ENCODE measurements around the gene ARHGEF1.
A peak's percentile ranks its signal among the peaks of the same experiment; 100 is the strongest.
"Not testable (repeated sequence)": the region's sequence is repeated elsewhere in the genome, so short reads cannot be mapped to it uniquely, and the experiment has no call there.

The ARHGEF1 gene

DNA sequence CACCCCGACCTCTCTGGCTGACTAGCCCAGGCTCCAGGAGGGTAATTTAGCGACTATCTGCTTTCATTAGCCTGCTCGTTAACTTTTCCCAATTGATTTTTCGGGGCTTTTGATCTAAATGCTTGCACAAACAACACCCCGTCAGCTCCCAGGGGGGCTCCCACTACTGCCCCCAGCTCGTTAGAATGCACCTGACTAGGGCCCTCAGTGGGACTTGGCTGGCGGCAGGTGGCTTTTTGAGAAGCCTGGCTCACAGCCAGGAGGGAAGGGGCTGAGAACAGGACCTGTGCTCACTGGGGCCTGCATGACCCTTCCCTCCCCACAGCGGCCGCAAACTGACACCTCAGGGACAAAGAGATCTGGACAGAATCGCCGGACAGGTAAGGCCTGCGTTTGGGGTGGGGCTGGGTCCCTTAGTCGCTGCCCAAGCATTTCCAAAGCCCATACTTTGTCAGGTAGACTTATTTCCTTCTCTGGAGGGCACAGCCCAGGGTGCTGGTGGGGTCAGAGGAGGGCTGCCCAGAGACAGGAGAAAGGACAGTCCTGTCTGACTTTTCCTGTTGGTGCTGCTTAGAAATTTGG is 13.5 kb upstream of the ARHGEF1 start:
- TF ChIP-seq, protein P1, sequence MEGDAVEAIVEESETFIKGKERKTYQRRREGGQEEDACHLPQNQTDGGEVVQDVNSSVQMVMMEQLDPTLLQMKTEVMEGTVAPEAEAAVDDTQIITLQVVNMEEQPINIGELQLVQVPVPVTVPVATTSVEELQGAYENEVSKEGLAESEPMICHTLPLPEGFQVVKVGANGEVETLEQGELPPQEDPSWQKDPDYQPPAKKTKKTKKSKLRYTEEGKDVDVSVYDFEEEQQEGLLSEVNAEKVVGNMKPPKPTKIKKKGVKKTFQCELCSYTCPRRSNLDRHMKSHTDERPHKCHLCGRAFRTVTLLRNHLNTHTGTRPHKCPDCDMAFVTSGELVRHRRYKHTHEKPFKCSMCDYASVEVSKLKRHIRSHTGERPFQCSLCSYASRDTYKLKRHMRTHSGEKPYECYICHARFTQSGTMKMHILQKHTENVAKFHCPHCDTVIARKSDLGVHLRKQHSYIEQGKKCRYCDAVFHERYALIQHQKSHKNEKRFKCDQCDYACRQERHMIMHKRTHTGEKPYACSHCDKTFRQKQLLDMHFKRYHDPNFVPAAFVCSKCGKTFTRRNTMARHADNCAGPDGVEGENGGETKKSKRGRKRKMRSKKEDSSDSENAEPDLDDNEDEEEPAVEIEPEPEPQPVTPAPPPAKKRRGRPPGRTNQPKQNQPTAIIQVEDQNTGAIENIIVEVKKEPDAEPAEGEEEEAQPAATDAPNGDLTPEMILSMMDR (conservative IDR thresholded peaks at IDR 0.05; ENCODE audit: low read depth, low read length) = no peak
- DNase-seq (ENCODE audit: low read depth) = no peak

DNA sequence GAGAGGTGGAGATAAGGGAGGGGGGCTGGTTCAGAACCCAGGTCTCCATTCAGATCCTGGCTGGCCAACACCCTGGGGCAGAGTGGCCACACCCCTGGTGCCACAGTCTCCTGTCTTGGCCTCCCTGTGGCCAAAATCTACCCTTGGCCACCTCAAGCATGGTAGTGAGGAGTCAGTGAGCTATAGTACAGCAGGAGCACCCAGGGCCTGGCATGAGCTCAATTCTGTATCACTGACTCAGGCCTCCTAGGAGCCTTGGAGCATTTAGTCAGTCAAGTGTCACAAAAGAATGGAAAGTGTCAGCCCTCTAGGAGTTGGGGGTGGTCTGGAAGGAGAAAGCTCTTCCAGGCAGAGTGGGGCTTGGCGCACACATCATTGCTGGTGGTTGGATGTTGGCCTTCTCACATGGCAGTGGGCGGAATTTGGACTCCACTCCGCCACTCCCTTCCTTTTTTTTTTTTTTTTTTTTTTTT is 12.5 kb upstream of the ARHGEF1 start:
- peak; percentile 30 for DNase-seq (ENCODE audit: low read depth)
- no peak overlapping the region for H3K4me3 ChIP-seq (ENCODE audit: low read depth, low read length)
- TF ChIP-seq, protein P1 (conservative IDR thresholded peaks at IDR 0.05; ENCODE audit: low read depth, low read length) = no peak

More for the DNA sequence above, 13.5 kb upstream of the ARHGEF1 start:
- no peak overlapping the region for H3K4me3 ChIP-seq (ENCODE audit: low read depth, low read length)

DNA sequence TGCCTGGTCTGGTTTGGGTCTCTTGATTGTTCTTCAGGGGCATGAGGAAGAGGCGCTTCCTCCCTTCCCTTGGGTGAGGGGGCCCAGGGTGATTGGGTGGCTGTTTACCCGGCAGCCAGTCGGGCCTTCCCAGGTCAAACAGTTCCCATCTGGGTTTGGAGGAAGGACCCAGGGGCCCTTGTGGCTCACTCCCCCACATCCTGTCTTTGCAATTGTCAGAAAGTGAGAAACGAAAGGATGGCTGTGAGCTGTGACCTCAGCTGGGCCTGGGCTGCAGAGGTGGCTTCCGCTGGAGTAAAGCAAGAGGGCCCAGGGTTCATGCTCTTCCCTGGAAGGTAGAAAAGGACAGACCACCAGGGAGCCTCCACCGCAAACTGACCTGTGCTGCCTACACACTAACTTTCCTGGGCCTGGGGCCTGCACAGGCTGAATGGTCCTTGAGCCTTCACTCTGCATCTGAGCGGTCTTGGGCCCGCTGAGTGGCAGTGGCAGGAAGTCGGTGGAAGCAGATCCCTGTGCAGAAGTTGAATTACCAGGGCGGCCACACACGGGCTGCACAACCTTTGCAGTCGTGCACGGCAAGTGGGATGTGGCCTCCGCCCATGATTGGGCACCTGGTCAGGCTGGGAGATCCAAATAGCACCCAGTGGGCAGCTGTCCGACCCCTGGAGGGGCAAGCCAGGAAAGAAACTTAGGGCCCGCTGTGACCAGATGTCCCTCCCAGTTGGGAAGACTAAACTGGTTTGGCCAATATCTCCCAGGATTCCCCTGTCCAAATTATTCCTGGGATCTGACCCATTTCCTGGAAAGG is 11.2 kb upstream of the ARHGEF1 start:
- DNase-seq (ENCODE audit: low read depth) = no peak
- TF ChIP-seq, protein P1 (conservative IDR thresholded peaks at IDR 0.05; ENCODE audit: low read depth, low read length) = no peak
- H3K4me3 ChIP-seq (ENCODE audit: low read depth, low read length) = no peak overlapping the region

DNA sequence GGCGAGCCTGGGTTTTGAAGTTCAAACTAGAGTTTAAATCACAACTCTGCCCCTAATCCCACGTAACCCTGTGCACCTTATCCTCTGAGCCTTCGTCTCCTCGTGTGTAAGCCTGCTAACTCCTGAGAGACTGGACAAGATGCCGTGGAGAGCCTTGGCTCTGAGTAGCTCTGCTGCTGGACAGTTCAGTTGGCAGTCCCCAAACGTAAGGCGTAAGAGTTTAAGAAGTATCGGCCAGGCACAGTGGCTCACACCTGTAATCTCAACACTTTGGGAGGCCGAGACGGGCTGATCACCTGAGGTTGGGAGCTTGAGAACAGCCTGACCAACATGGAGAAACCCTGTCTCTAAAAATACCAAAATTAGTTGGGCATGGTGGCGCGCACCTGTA is 10.6 kb upstream of the ARHGEF1 start:
- no peak for DNase-seq (ENCODE audit: low read depth)
- TF ChIP-seq, protein P1 (conservative IDR thresholded peaks at IDR 0.05; ENCODE audit: low read depth, low read length) = no peak
- no peak overlapping the region for H3K4me3 ChIP-seq (ENCODE audit: low read depth, low read length)

DNA sequence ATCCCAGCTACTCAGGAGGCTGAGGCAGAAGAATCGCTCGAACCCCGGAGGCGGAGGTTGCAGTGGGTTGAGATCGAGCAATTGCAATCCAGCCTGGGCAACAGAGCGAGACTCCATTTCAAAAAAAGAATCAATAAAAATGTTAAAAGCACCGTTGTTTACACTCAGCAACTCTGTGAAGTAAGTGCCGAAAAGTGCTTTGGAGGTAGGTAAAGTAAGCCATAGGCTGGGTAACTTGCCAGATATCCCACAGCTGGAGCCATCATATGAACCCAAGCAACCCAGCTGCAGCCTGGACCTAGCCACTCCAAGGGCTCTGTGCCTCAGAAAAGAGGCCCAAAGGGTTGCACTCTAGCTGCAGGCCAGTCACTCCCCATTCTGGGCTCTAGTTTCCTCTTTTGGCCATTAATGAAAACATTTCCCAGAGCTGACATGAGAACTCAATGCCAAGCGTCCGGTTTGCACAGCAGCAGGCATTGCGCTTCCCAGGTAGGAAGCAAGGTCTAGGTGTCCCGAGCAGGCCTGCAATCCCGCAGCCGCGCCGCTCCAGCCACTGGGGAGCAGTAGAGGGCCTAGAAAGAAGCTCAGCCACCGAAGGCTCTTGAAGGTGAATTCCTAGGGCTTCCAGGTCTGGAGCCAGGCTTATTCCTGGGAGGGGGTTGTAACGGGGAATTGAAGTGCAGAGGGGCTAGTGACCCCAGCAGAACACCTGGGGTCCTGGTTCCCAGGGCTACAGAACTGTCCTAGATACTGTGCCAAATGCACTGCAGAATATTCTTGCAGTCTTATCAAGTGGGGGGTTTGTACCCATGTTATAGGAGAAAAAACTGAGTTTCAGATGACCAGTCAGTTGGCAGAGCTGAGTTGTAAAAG is 10.0 kb upstream of the ARHGEF1 start:
- TF ChIP-seq, protein P1 (conservative IDR thresholded peaks at IDR 0.05; ENCODE audit: low read depth, low read length) = peak; percentile 85
- H3K4me3 ChIP-seq (ENCODE audit: low read depth, low read length) = no peak overlapping the region
- DNase-seq (ENCODE audit: low read depth) = peak; percentile 74

DNA sequence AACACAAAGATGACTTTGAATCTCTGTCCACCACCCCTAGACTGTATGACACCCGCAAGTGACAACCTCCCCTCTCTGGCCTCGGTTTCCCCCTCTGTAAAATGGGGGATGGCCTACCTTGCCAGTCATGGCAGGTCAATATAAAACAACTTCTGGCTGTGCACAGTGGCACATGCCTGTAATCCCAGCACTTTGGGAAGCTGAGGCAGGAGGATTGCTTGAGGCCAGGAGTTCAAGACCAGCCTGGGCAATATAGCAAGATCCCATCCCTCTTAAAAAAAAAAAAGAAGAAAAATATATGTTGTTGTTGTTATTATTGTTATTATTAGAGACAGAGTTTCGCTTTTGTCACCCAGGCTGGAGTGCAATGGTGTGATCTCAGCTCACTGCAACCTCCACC is 7.0 kb upstream of the ARHGEF1 start:
- not testable (repeated sequence) for DNase-seq (ENCODE audit: low read depth); H3K4me3 ChIP-seq (ENCODE audit: low read depth, low read length)

Data from choroid plexus epithelial cell (primary cell).